GM19372 (cell line): ENCODE data around the gene GPS1.

Source experiments
- ATAC-seq: cut with Tn5 transposase; IDR thresholded peaks from one replicate; pipeline ENCODE4 v1.9.1; 2021; ENCODE audit warnings: mild to moderate bottlenecking, low read depth, moderate library complexity; ENCODE audit not compliant: unreplicated experiment

GPS1 gene

GRCh38 chr17:82051776-82052637, at the start of gene GPS1, which contains the start of gene RFNG:
GPS1 (plus strand) TSS chr17:82051898; CDS start chr17:82051932, 34 bp downstream.
RFNG (minus strand) TSS chr17:82051811; CDS start chr17:82051766, 45 bp downstream.
- ATAC-seq: peak; percentile 63

GRCh38 chr17:82003411-82004381, 48.0 kb upstream of the GPS1 start:
- no peak for ATAC-seq

DNA sequence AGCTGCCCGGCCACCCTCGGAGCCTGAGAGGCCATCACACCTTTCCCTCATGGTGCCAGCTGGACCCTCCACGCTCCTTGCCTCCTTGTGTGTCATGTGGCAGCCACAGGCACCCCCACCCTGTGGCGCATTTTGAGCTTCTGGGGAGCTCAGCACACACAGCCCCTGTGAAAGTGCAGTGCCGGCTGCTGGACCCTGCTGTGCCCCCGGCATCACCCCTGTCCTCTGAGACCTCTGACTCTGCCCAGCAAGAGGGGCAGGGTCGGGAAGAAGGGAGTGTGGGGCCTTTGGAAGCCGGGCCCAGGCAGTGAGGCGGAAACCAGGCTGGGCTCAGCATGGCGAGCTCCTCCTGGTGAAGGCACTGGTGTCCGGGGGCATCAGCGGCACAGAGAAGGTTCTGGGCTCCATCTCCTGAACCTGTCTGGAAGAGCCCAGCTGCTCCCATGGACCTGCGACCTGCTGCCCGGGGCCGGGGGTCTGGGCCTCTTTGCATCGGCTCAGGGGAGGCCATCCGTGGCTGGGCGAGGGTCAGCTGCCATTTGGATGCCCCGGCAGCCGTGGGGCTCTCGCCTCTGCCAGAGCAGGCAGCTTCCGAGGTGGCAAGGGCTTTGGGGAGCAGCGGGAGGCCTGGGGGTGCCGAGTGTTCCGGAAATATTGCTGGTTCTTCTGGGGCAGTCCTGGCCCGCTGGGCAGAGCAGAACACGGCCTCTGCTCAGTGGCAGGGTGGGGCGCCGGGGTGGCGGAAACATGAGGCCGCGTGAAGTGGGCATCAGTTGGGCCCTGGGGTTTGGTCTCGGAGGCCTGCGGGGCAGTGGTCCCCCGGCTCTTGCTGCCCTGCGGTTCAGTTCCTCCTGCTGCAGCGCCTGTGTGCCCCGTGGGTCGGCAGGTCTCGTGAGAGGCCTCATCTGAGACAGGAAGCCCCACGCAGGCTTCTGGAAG, 46.9 kb upstream of the GPS1 start:
- ATAC-seq: no peak

DNA sequence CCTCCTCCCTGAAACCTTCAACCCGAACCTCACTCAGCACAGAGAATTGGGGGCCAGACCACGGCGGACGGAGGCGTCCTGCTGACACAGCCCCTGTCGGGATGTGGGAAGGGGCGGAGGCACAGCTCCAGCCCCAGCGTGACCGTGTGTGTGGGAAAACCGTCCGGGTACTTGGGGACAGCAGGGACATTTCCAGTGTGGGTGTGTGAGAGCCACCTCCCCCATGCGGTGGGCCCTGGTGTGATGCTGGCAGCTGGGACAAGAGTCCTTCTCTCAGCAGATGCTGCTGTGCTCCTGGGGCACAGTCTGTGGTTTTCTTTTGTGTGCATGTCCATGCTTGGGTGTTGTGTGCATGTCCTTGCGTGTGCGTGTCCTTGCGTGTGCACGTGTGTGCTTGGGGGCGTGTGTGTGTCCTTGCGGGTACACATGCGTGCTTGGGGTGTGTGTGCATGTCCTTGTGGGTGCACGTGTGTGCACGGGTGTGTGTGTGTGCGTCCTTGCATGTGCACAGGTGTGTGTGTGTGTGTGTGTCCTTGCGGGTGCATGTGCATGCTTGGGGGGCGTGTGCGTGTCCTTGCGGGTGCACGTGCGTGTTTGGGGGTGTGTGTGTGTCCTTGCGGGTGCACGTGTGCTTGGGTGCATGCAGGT, 45.9 kb upstream of the GPS1 start:
- no peak for ATAC-seq

DNA sequence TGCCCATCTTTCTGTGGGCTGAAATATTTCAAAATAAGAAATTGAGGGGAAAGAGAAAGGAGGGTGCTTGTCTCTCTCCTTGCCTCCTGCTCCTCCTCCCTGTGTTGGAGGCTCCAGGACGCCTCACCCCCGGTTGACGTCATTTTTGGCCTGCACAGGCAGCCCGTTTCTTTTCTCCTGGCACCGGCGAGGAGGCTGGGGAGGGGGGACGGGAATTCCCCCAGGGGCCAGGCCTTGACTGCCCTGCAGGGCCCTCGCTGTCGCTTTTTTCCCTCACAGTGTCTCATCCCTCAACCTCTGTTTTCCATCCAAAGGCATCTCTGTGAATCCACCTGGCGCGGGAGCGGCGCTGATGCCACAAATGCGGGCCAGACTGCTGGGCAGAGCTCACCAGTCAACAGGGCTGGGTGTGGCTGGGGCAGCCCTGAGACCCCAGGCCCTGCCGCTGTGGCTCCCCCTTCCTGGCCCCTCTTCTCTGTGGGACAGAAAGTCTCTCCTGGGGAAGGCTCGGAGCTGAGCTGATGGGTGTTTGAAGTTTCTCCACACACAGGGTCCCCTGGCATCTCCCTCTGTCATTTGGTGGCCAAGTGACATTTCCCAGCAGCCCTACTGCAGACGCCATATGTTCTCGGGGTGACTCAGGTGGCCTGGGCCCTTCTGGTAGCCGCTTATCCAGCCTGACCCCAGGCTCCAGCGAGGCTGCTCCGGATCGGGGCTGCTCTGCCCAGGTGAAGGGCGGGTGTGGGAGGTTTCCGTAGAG, 45.0 kb upstream of the GPS1 start:
- no peak for ATAC-seq

- ATAC-seq: no peak
These were observed 44.5 kb upstream of the GPS1 start for GRCh38 chr17:82007228-82007494.

GRCh38 chr17:82007495-82008257, 44.0 kb upstream of the GPS1 start:
- no peak for ATAC-seq

DNA sequence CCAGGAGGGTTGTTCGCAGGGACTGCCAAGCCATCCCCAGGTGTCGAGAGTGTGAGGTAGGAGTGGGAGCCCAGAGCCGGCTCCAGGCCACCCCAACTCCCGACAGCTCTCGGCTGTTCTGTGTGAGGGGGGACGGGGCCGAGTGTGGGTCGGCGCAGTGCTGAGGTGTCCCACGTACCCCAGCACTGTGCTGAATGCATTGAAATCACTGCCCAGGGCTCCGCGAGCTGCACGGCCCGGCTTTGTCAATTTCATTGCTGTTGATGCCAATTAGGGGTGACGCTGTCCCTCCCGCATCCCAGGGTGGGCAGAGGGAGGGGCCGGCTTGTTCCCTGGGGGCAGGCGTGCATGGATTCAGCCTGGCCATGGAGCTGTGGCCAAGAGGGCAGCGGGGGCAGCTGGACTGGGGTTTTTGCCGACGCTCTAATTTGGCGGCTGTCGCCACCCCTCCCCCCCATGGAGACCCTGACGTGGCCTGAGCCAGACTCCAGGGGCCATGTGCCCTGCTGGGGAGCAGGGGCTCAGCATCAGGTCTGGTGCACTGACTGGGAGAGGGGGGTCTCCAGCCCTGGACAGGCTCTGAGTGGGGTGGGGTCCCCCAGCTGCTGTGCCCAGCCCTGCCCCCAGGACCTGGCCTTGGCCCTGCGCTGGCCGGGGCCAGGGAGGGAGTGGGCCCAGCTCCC, 43.3 kb upstream of the GPS1 start:
- no peak for ATAC-seq

DNA sequence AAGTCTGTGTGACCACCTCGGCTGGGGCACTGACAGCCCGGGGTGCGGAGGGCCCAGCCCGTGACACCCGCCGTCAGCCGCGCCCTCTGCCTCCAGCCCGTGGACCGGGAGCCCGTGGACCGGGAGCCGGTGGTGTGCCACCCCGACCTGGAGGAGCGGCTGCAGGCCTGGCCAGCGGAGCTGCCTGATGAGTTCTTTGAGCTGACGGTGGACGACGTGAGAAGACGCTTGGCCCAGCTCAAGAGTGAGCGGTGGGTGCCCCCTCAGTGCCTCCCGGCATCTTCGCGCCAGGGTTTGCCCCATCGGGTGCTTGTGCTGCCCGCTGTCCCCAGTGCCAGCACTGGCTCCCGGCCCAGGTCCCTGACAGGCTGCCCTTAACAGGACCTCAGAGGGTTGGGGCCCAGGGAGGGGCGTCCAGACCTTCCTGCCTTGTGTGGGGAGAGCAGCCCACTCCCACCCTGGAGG, 42.7 kb upstream of the GPS1 start:
- no peak for ATAC-seq

- ATAC-seq: no peak
These were observed 42.3 kb upstream of the GPS1 start for GRCh38 chr17:82009413-82009812.

DNA sequence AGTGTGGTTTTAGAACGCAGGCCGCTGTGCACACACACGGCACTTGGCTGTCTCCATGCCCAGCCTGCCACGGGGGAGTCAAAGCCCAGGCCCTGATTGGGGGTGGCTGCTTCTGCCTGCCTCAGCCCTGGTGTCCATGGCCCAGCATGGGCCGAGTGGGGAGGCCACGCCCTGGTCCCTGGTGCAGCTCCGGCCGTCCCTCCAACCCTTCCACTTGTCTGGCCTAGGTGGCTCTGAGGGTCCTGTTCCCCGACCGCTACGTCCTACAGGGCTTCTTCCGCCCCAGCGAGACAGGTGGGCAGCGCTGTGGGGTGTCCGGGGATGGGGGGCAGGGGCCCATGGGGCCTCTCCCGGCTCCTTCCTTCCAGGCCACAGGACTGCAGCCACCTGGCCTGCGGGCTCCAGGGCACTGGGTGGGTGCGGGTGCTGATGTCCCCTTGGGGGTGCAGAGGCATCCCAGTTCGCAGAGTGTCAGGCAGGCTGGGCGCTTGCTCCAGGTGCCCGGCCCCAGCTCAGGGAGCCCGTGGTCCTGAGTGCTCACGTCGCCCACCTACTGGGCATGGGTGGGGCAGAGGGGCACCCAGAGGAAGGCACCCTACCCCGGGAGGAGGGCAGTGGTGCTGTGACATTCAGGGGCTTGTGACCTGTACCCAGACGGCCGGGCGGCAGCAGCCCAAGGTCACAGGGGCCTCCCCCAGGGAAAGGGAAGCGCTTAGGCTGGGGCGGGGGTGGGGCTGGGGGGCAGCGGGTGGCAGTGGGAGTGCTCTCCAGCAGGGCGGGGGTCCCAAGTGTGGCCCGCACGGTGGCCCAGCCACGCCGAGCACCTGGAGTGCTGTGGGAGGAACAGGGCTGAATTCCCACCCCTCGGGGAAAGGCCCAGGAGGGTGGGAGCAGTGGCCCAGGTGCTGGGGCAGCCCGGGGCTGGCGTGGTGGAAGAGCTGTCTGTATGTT, 40.8 kb upstream of the GPS1 start:
- no peak for ATAC-seq

DNA sequence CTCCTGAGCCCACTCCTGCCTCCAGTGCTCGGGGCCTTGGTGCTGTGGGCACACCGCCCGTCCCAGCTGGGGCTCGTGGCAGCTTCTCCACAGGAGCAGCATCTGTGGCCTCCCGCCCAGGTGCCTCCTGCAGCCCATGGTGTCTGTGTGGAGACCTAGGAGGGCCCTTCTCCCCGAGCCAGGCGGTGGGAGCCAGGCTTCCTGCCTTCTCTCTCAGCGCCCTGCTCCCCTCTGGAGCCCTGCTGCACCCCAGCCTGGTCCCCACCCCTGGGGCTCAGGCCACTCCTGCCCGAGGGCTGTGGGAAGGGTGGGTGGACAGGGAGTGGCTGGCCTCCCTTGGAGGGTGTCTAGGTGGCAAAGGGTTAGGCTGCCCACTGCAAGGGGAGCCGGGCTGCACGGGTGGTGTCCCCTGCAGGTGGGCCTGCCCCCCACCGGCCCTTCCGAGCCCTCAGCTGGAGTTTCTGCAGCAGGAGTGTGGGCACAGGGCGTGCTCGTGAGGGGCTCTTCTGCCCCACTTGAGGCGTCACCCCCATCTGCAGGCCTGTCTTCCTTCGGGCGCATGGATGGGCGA, 40.0 kb upstream of the GPS1 start:
- ATAC-seq: no peak

DNA sequence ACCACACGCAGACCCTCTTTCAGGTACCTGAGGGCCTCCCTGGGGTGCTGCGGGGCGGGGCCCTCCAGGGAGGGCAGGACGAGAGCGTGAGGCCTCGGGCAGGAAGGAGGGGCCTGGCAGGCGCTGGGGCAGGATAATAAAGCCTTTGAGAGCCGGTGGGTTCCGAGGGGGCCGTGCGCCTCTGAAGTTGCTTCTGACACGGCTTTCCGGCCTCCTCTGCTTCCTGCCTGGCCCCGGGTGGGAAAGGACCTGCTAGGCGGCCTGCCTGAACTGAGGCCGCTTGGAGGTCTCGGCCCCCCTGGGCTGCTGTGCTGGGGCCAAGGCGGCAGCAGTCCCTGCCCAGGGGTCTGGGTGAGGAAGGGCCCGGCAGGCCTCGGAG, 39.4 kb upstream of the GPS1 start:
- ATAC-seq: no peak

GRCh38 chr17:82012640-82013295, 38.9 kb upstream of the GPS1 start:
- ATAC-seq: no peak

DNA sequence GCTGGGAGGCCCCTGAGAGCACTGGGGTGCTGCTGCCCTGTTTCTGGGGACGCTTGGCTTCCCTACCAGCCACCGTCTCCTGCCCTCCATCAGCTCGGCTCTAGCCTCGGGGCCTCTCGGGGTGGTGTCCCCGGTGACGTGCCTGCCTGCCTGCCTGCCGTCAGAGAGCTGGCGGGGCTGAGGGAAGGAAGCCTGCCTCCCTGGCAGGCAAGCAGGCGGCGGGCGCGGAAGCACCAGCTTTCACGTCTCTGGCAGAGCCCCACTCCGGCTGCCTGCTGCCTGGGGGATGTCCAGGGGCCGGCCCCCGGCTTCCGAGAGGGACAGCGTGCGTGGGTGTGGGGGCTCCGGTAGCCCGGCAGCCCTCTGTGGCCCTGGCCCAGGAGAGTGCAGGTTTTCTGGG, 38.4 kb upstream of the GPS1 start:
- ATAC-seq: no peak

GRCh38 chr17:82013772-82014321, 37.9 kb upstream of the GPS1 start:
- no peak for ATAC-seq
